ENCODE measurements around the gene GNMT.

Gene GNMT

GRCh38 chr6:43005844-43006243 is 45.3 kb downstream of the GNMT start:
- Histone ChIP-seq H2AFZ (ENCODE audit: low read length) (no peak overlapping the region), H3K9me2 (replicated peaks; ENCODE audit: low read depth, low read length) (no peaks in the 10 kb centered on the region), H3K4me3 (ENCODE audit: low read length, poor library complexity, severe bottlenecking) (no peak overlapping the region), H3K27me3 (ENCODE audit: insufficient read depth, low read length, poor library complexity, severe bottlenecking) (no peaks in the 10 kb centered on the region), H3K4me2 (ENCODE audit: low read depth, low read length, poor library complexity, severe bottlenecking) (no peak overlapping the region), H3K4me1 (ENCODE audit: insufficient read depth, low read length, poor library complexity, severe bottlenecking) (no peaks in the 10 kb centered on the region), H3K79me2 (ENCODE audit: insufficient read depth, low read length) (no peaks in the 10 kb centered on the region; the same call in 1 of the 2 replicates), H3K36me3 (ENCODE audit: insufficient read depth, low read length) (peaks cover 49% of the 10 kb centered on the region; the same call in 1 of the 2 replicates), H3K9me3 (ENCODE audit: insufficient read depth, low read depth, low read length) (no peaks in the 10 kb centered on the region), H3K9ac (ENCODE audit: low read depth, low read length, poor library complexity, severe bottlenecking) (no peak overlapping the region), H3F3A (ENCODE audit: low read depth) (no peaks in the 10 kb centered on the region), H4K20me1 (ENCODE audit: insufficient read depth, low read length, poor library complexity, severe bottlenecking) (no peaks in the 10 kb centered on the region)
- TF ChIP-seq EZH2phosphoT487 (IDR thresholded peaks at IDR 0.05; ENCODE audit: borderline replicate concordance) (no peak), CTCF (conservative IDR thresholded peaks at IDR 0.05; ENCODE audit: low read length) (no peak)

GRCh38 chr6:43006251-43006650 is 45.7 kb downstream of the GNMT start:
- H3K4me2 ChIP-seq (ENCODE audit: low read depth, low read length, poor library complexity, severe bottlenecking): no peak overlapping the region
- no peak overlapping the region for H3K4me3 ChIP-seq (ENCODE audit: low read length, poor library complexity, severe bottlenecking)
- no peak overlapping the region for H2AFZ ChIP-seq (ENCODE audit: low read length)
- no peak overlapping the region for H3K9ac ChIP-seq (ENCODE audit: low read depth, low read length, poor library complexity, severe bottlenecking)
- no peak for TF ChIP-seq EZH2phosphoT487 (IDR thresholded peaks at IDR 0.05; ENCODE audit: borderline replicate concordance)
- TF ChIP-seq CTCF (conservative IDR thresholded peaks at IDR 0.05; ENCODE audit: low read length): no peak
- H3K4me1 ChIP-seq (ENCODE audit: insufficient read depth, low read length, poor library complexity, severe bottlenecking): no peaks in the 10 kb centered on the region
- no peaks in the 10 kb centered on the region; the same call in 1 of the 2 replicates for H3K79me2 ChIP-seq (ENCODE audit: insufficient read depth, low read length)
- H3K9me2 ChIP-seq (replicated peaks; ENCODE audit: low read depth, low read length): no peaks in the 10 kb centered on the region
- no peaks in the 10 kb centered on the region for H3F3A ChIP-seq (ENCODE audit: low read depth)
- H3K9me3 ChIP-seq (ENCODE audit: insufficient read depth, low read depth, low read length): no peaks in the 10 kb centered on the region
- H4K20me1 ChIP-seq (ENCODE audit: insufficient read depth, low read length, poor library complexity, severe bottlenecking): no peaks in the 10 kb centered on the region
- H3K27me3 ChIP-seq (ENCODE audit: insufficient read depth, low read length, poor library complexity, severe bottlenecking): no peaks in the 10 kb centered on the region
- H3K36me3 ChIP-seq (ENCODE audit: insufficient read depth, low read length): peaks cover 53% of the 10 kb centered on the region; the same call in 1 of the 2 replicates

GRCh38 chr6:43007126-43007525 is 46.6 kb downstream of the GNMT start:
- H3K36me3 ChIP-seq (ENCODE audit: insufficient read depth, low read length): peaks cover 62% of the 10 kb centered on the region; the same call in 1 of the 2 replicates
- H3K27me3 ChIP-seq (ENCODE audit: insufficient read depth, low read length, poor library complexity, severe bottlenecking): no peaks in the 10 kb centered on the region
- TF ChIP-seq EZH2phosphoT487 (IDR thresholded peaks at IDR 0.05; ENCODE audit: borderline replicate concordance) (no peak), CTCF (conservative IDR thresholded peaks at IDR 0.05; ENCODE audit: low read length) (no peak)
- no peak overlapping the region for H3K4me2 ChIP-seq (ENCODE audit: low read depth, low read length, poor library complexity, severe bottlenecking)
- H4K20me1 ChIP-seq (ENCODE audit: insufficient read depth, low read length, poor library complexity, severe bottlenecking): no peaks in the 10 kb centered on the region
- H3F3A ChIP-seq (ENCODE audit: low read depth): no peaks in the 10 kb centered on the region
- no peaks in the 10 kb centered on the region for H3K9me3 ChIP-seq (ENCODE audit: insufficient read depth, low read depth, low read length)
- H2AFZ ChIP-seq (ENCODE audit: low read length): no peak overlapping the region
- H3K9ac ChIP-seq (ENCODE audit: low read depth, low read length, poor library complexity, severe bottlenecking): no peak overlapping the region
- H3K4me1 ChIP-seq (ENCODE audit: insufficient read depth, low read length, poor library complexity, severe bottlenecking): peaks cover 2% of the 10 kb centered on the region
- H3K79me2 ChIP-seq (ENCODE audit: insufficient read depth, low read length): peaks cover 6% of the 10 kb centered on the region
- H3K4me3 ChIP-seq (ENCODE audit: low read length, poor library complexity, severe bottlenecking): no peak overlapping the region
- H3K9me2 ChIP-seq (replicated peaks; ENCODE audit: low read depth, low read length): no peaks in the 10 kb centered on the region
